Lower lobe of right lung (tissue), 2 donors: ENCODE data around the gene TTC33. TPM values are rescaled to one million over a fixed set of nuclear protein-coding genes. Genes with fewer than 3 reads are reported as not detected.

ENCODE experiments used
- ATAC-seq, 2 donors: fragments of 200-7000 bp; cut with Tn5 transposase; one replicate each; pipeline ENCODE4 v1.9.1; 2020 to 2022; ENCODE audit warnings: mild to moderate bottlenecking in 2 of 2, moderate library complexity in 2 of 2
- DNase-seq: peaks from one replicate; pipeline ENCODE4 v3.0.0-alpha.2; 2020
- H3K27ac ChIP-seq: fragments of 200-600 bp; one replicate; pipeline ENCODE4 v1.8.0; 2022
- H3K27me3 ChIP-seq: fragments of 200-600 bp; one replicate; pipeline ENCODE4 v1.8.0; 2022; ENCODE audit warnings: low read depth
- H3K36me3 ChIP-seq: fragments of 200-600 bp; one replicate; pipeline ENCODE4 v1.8.0; 2022; ENCODE audit warnings: mild to moderate bottlenecking
- H3K4me1 ChIP-seq: fragments of 200-600 bp; one replicate; pipeline ENCODE4 v1.8.0; 2022
- H3K4me3 ChIP-seq: fragments of 200-600 bp; one replicate; pipeline ENCODE4 v1.8.0; 2022; ENCODE audit warnings: mild to moderate bottlenecking
- H3K9me3 ChIP-seq: fragments of 200-600 bp; one replicate; pipeline ENCODE4 v1.8.0; 2022
- intact Hi-C: fragments of 100-400 bp; cut with DNase I; formaldehyde crosslinking; loops from one replicate; pipeline ENCODE4 v1.11.0; 2022
- total RNA-seq: library from RNA; stranded (reverse); fragmentation: NEBNext Ultra II Directional; extraction: Animal tissue kit (Norgen Biotek cat#: 25700); gene quantifications from one replicate; pipeline ENCODE4 v1.2.1, GENCODE V29; 2021
- TF ChIP-seq, protein P1 (sequence below): fragments of 200-600 bp; IDR thresholded peaks from one replicate; pipeline ENCODE4 v1.8.0; 2022; ENCODE audit warnings: antibody characterized with exemption, mild to moderate bottlenecking
- donor health status: DM: no; HTN: yes; CAD: no; lungs with severe emphysema.

The TTC33 gene
- total RNA-seq, 1 donor from 2014 or later = 14.9 TPM

DNA sequence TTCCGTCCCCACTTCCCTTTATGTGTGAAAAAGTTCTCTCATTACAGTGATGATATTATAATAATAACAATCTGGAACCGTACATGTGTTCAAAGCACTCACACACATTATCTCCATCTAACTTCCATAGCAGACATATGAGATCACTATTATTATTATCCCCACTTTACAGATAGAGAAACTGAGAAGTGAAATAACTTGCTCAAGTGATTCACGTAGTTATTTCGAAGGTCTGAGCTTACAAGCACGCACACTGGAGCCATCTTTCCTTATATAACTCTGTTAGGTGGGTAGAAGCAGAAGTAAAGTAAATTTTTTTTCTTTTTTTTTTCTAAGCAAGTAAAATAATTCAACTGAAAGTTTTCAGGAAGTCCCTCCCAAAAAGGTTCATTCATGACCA, 139.0 kb downstream of the TTC33 start:
- no peak overlapping the region for H3K27ac ChIP-seq
- no peak for DNase-seq
- no peaks in the 10 kb centered on the region for H3K36me3 ChIP-seq
- no peaks in the 10 kb centered on the region for H3K4me1 ChIP-seq
- TF ChIP-seq, protein P1, sequence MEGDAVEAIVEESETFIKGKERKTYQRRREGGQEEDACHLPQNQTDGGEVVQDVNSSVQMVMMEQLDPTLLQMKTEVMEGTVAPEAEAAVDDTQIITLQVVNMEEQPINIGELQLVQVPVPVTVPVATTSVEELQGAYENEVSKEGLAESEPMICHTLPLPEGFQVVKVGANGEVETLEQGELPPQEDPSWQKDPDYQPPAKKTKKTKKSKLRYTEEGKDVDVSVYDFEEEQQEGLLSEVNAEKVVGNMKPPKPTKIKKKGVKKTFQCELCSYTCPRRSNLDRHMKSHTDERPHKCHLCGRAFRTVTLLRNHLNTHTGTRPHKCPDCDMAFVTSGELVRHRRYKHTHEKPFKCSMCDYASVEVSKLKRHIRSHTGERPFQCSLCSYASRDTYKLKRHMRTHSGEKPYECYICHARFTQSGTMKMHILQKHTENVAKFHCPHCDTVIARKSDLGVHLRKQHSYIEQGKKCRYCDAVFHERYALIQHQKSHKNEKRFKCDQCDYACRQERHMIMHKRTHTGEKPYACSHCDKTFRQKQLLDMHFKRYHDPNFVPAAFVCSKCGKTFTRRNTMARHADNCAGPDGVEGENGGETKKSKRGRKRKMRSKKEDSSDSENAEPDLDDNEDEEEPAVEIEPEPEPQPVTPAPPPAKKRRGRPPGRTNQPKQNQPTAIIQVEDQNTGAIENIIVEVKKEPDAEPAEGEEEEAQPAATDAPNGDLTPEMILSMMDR = no peak
- intact Hi-C loops = no loop called here
- ATAC-seq = peak; percentile 46 to 47
- no peak overlapping the region for H3K4me3 ChIP-seq
- H3K27me3 ChIP-seq = no peaks in the 10 kb centered on the region
- no peaks in the 10 kb centered on the region for H3K9me3 ChIP-seq

DNA sequence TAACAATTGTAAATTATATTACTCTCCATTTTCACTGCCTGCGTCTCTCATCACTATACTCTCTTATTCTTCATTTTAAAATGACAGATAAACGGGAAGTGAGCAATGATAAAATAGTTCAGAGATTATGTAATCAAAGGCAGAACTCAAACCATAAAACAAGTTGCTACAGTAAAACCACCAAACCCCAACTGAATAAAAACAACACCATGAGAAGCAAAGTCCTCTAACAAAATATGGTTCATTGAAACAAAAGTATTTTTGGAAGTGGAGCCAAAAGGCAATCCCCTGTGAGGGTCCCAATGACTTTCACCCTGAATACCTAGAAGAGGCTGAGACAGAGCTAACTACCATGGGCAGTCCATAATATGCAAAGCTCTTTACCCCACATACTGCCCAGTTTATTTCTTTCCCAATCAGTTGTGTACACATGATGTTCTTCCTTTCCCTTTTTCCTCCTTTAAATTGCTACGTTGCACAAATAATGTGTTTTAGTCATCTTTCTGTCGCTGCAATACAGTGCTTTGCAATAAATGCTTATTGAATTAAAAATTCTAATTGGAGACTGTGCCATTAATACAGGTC, 140.1 kb downstream of the TTC33 start:
- no peak overlapping the region for H3K4me3 ChIP-seq
- H3K9me3 ChIP-seq = no peaks in the 10 kb centered on the region
- intact Hi-C loops = no loop called here
- TF ChIP-seq, protein P1 = no peak
- H3K4me1 ChIP-seq = no peaks in the 10 kb centered on the region
- H3K36me3 ChIP-seq = no peaks in the 10 kb centered on the region
- H3K27me3 ChIP-seq = no peaks in the 10 kb centered on the region
- ATAC-seq = peak; percentile 80
- DNase-seq = no peak
- H3K27ac ChIP-seq = peak overlapping the region; percentile 59

DNA sequence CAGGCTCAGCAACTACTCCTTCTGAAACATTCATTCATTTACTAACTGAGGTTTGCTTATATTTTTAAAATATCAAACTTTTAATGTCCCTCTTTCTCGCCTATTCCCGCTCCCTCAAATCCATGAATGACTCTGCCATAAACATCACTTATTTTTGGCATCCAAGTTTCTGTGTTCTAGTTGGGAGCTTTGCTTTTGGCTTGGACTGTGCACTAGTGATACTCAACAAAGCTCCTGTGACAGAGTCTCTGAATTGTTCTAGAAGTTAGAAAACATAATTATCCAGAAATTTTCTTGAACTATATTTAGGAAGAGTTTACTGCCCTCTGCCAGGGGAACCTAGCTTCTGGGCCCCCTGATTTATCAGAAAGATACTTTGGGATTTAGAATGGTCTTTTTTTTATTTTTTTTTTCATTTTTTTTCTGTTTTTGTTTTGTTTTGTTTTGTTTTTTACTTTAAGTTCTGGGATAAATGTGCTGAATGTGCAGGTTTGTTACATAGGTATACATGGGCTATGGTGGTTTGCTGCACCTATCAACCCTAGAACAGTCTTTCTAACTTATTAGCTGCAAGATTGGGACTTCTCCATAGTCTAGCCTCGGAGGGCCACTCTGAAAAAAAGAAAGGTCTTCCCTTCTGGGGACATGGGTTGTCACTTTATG, 140.7 kb downstream of the TTC33 start:
- ATAC-seq (peak in 1 of 2 donors; percentile 11), DNase-seq (no peak)
- Histone ChIP-seq H3K27ac (peak overlapping the region; percentile 59), H3K36me3 (no peaks in the 10 kb centered on the region), H3K4me3 (no peak overlapping the region), H3K27me3 (no peaks in the 10 kb centered on the region), H3K9me3 (no peaks in the 10 kb centered on the region), H3K4me1 (no peaks in the 10 kb centered on the region)
- intact Hi-C loops = no loop called here
- TF ChIP-seq, protein P1 = no peak

DNA sequence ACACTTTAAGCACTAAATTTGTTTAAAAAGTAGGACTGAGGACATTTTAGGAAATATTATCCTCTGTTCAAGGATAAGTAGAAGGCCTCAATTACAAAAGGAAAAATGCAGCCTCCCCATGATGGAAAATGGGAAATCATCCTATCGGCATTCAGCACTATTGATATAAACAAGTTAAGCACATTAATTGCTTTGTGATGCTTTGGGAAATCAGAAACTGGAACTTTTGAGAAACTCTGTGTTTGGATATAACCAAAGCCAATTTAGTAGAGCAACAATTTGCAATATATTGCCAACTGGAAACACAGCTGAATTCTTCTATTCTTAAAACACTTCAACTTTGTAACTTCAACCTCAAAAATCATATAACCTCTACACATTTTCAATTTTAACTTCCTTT, 141.3 kb downstream of the TTC33 start:
- no peaks in the 10 kb centered on the region for H3K9me3 ChIP-seq
- DNase-seq (no peak), ATAC-seq (no peak)
- intact Hi-C loops = no loop called here
- TF ChIP-seq, protein P1 = no peak
- H3K36me3 ChIP-seq = no peaks in the 10 kb centered on the region
- H3K4me1 ChIP-seq = no peaks in the 10 kb centered on the region
- H3K27ac ChIP-seq = no peak overlapping the region
- no peaks in the 10 kb centered on the region for H3K27me3 ChIP-seq
- no peak overlapping the region for H3K4me3 ChIP-seq

DNA sequence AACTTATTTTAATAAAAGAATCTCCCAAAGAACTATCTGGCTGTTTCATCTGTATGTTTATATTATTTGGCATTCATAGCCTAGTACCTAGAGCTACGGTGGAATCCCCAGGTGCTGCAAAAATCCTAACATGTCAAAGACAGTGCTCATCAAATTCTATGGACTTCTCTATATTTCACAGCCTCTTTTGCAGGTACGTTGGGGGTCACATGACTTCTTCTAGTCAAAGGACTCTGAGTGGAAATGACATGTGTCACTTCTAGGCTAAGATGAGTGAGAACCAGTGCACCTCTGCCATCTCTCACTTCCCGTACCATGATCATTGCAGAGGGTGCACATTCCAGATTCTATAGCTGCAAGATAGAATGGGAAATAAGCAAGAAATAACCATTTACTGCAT, 148.6 kb downstream of the TTC33 start:
- no peak for DNase-seq
- intact Hi-C loops = no loop called here
- H3K27ac ChIP-seq = no peak overlapping the region
- TF ChIP-seq, protein P1 = no peak
- no peaks in the 10 kb centered on the region for H3K9me3 ChIP-seq
- peaks cover 12% of the 10 kb centered on the region for H3K4me1 ChIP-seq
- H3K36me3 ChIP-seq = no peaks in the 10 kb centered on the region
- no peaks in the 10 kb centered on the region for H3K27me3 ChIP-seq
- no peak for ATAC-seq
- H3K4me3 ChIP-seq = no peak overlapping the region
